ENCODE results near the gene ARHGEF33. TPM values are rescaled to one million over a fixed set of nuclear protein-coding genes. Genes with fewer than 3 reads are reported as not detected.
A peak's percentile ranks its signal among the peaks of the same experiment; 100 is the strongest.

Gene ARHGEF33
- total and polyA plus RNA-seq, 2 experiments from 2014 or later, result 0.10 to 1.8 TPM

- peak overlapping the region; percentile 23 for H3K4me2 ChIP-seq
- ATAC-seq, result no peak
Measured at GRCh38 chr2:39018638-39019037, 129.0 kb downstream of the ARHGEF33 start.

GRCh38 chr2:39020383-39020782 lies 130.7 kb downstream of the ARHGEF33 start:
- Mint-ChIP-seq H3K36me3 (ENCODE audit: low read depth) (peaks cover 1% of the 10 kb centered on the region; the same call in 1 of the 3 replicates), H3K27me3 (ENCODE audit: insufficient read depth, low read depth, poor library complexity) (peaks cover 3% of the 10 kb centered on the region), H3K9me3 (no peaks in the 10 kb centered on the region), H3K4me3 (no peak overlapping the region), H3K27ac (no peak overlapping the region), H3K4me1 (peaks cover 44% of the 10 kb centered on the region)
- no peaks in the 10 kb centered on the region for H3K36me3 ChIP-seq (ENCODE audit: insufficient read depth)
- no peak for ATAC-seq
- H3F3A ChIP-seq (replicated peaks; ENCODE audit: low read depth), result no peaks in the 10 kb centered on the region
- no peak for DNase-seq (ENCODE audit: low spot score)
- H2AFZ ChIP-seq, result no peak overlapping the region
- peak overlapping the region; percentile 52; the same call in 1 of the 2 replicates for H3K4me2 ChIP-seq
- H3K9me2 ChIP-seq (ENCODE audit: insufficient read depth), result no peaks in the 10 kb centered on the region
- no peaks in the 10 kb centered on the region for H4K20me1 ChIP-seq (replicated peaks; ENCODE audit: insufficient read depth)
- H3K4me1 ChIP-seq (ENCODE audit: insufficient read depth), result peaks cover 76% of the 10 kb centered on the region
- H3K27me3 ChIP-seq (ENCODE audit: insufficient read depth), result no peaks in the 10 kb centered on the region
- H3K27ac ChIP-seq (ENCODE audit: low read depth), result no peak overlapping the region
- no peak overlapping the region for H3K4me3 ChIP-seq
- no peaks in the 10 kb centered on the region for H3K79me2 ChIP-seq (replicated peaks; ENCODE audit: insufficient read depth)
- TF ChIP-seq POLR2AphosphoS5 (IDR thresholded peaks at IDR 0.05; ENCODE audit: low read depth) (no peak), JUNB (IDR thresholded peaks at IDR 0.05; ENCODE audit: unreplicated experiment) (no peak), ETS1 (IDR thresholded peaks at IDR 0.05) (no peak), EZH2 (IDR thresholded peaks at IDR 0.05; ENCODE audit: low read depth, unreplicated experiment) (no peak), ZNF331 (CRISPR knock-in tag; IDR thresholded peaks at IDR 0.05; ENCODE audit: low read depth) (no peak), ZNF462 (CRISPR knock-in tag; IDR thresholded peaks at IDR 0.05) (no peak)

More at GRCh38 chr2:39018638-39019037, 129.0 kb downstream of the ARHGEF33 start:
- Mint-ChIP-seq H3K9me3 (no peaks in the 10 kb centered on the region), H3K27ac (peak overlapping the region; percentile 71; the same call in 1 of the 2 replicates), H3K27me3 (ENCODE audit: insufficient read depth, low read depth, poor library complexity) (no peaks in the 10 kb centered on the region), H3K4me1 (peaks cover 36% of the 10 kb centered on the region), H3K4me3 (no peak overlapping the region), H3K36me3 (ENCODE audit: low read depth) (no peaks in the 10 kb centered on the region; the same call in 2 of the 3 replicates)
- H3K36me3 ChIP-seq (ENCODE audit: insufficient read depth), result no peaks in the 10 kb centered on the region
- no peaks in the 10 kb centered on the region for H4K20me1 ChIP-seq (replicated peaks; ENCODE audit: insufficient read depth)
- no peak overlapping the region for H3K4me3 ChIP-seq
- no peaks in the 10 kb centered on the region for H3K79me2 ChIP-seq (replicated peaks; ENCODE audit: insufficient read depth)
- no peaks in the 10 kb centered on the region for H3K27me3 ChIP-seq (ENCODE audit: insufficient read depth)
- no peaks in the 10 kb centered on the region for H3F3A ChIP-seq (replicated peaks; ENCODE audit: low read depth)
- TF ChIP-seq NANOG (IDR thresholded peaks at IDR 0.05; ENCODE audit: borderline replicate concordance) (0 out of 2 replicates have a peak, but pooled peaks have one; percentile 10), REST (IDR thresholded peaks at IDR 0.05; ENCODE audit: unreplicated experiment) (no peak)
- H3K9me2 ChIP-seq (ENCODE audit: insufficient read depth), result no peaks in the 10 kb centered on the region
- DNase-seq (ENCODE audit: low spot score), result no peak
- peaks cover 66% of the 10 kb centered on the region for H3K4me1 ChIP-seq (ENCODE audit: insufficient read depth)
- no peak overlapping the region for H2AFZ ChIP-seq
- no peak overlapping the region for H3K27ac ChIP-seq (ENCODE audit: low read depth)

Data from GM23338 (cell line).